MG63 (cell line): ENCODE data around the gene S100A10. TPM values are rescaled to one million over a fixed set of nuclear protein-coding genes. Genes with fewer than 3 reads are reported as not detected.

Experiments
- DNase-seq: peaks from one replicate; pipeline ENCODE4 v3.0.0-alpha.2; 2020
- H3K27me3 ChIP-seq: fragments of 250-450 bp; sonication (Bioruptor Pico); 2 replicates; pipeline ENCODE4 v1.5.1; 2020; ENCODE audit warnings: mild to moderate bottlenecking, moderate library complexity
- H3K36me3 ChIP-seq: fragments of 250-450 bp; sonication (Bioruptor Pico); 2 replicates; pipeline ENCODE4 v1.5.1; 2020; ENCODE audit warnings: mild to moderate bottlenecking, moderate library complexity
- H3K4me3 ChIP-seq: fragments of 250-450 bp; sonication (Bioruptor Pico); 2 replicates; pipeline ENCODE4 v1.5.1; 2020; ENCODE audit warnings: mild to moderate bottlenecking, moderate library complexity
- H3K9me3 ChIP-seq: fragments of 250-450 bp; sonication (Bioruptor Pico); 2 replicates; pipeline ENCODE4 v1.5.1; 2020; ENCODE audit warnings: mild to moderate bottlenecking, moderate library complexity
- total RNA-seq: library from RNA; depleted of rRNA; stranded (reverse); fragments of >200 nt; shearing (Covaris generic); gene quantifications from 2 replicates; pipeline ENCODE4 v1.2.3, GENCODE V29; 2014; ENCODE audit warnings: low replicate concordance; rRNA removed

S100A10 gene
- total RNA-seq, 1 experiment from 2014 or later, result 271 TPM

DNA sequence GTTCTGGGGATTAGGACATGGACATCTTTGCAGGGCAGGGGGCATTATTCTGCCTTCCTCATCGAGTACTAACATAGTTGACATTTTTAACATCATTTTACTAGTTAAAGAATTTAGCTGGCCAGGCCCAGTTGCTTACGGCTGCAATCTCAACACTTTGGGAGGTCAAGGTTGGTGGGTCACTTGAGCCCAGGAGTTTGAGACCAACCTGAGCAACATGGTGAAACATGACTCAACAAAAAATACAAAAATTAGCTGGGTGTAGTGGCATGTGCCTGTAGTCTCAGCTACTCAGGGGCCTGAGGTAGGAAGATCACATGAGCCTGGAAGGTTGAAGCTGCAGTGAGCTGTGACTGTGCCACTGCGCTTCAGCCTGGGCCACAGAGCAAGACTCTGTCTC lies 54.5 kb downstream of the S100A10 start:
- Histone ChIP-seq H3K9me3 (no peaks in the 10 kb centered on the region), H3K27me3 (no peaks in the 10 kb centered on the region)

DNA sequence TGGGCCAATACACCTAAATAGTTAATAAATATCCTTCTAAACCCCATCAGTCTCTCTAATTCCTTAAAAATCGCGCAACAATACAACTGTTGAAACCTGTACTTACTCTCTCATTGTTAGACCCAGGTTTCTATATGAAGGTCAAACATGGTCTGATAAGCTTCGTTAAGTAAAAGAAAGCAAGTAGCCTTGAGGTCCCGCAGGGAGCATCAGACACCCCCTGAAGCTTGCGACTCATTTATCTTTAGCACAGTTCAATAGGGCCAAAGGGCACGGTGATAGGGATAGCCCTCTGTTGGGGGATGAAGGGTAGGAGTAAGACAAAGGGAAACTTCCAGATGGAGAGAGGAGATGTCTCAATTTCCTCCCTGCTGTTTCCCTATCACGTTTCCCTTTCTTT lies 57.0 kb downstream of the S100A10 start:
- no peak for DNase-seq
- Histone ChIP-seq H3K36me3 (no peaks in the 10 kb centered on the region), H3K4me3 (no peak overlapping the region), H3K9me3 (no peaks in the 10 kb centered on the region), H3K27me3 (no peaks in the 10 kb centered on the region)

More for the DNA sequence above, 54.5 kb downstream of the S100A10 start:
- no peaks in the 10 kb centered on the region for H3K36me3 ChIP-seq
- no peak overlapping the region for H3K4me3 ChIP-seq
- no peak for DNase-seq

- DNase-seq, result no peak
- Histone ChIP-seq H3K36me3 (no peaks in the 10 kb centered on the region), H3K27me3 (no peaks in the 10 kb centered on the region), H3K4me3 (no peak overlapping the region), H3K9me3 (peaks cover 1% of the 10 kb centered on the region; the same call in 1 of the 2 replicates)
These were observed 57.6 kb downstream of the S100A10 start for GRCh38 chr1:151935894-151936602.

- no peak overlapping the region for H3K4me3 ChIP-seq
- no peaks in the 10 kb centered on the region for H3K27me3 ChIP-seq
- DNase-seq, result peak; percentile 28
- peaks cover 5% of the 10 kb centered on the region; the same call in 1 of the 2 replicates for H3K9me3 ChIP-seq
- no peaks in the 10 kb centered on the region for H3K36me3 ChIP-seq
These were observed 58.5 kb downstream of the S100A10 start for GRCh38 chr1:151935154-151935553.

- no peak overlapping the region for H3K4me3 ChIP-seq
- peak; percentile 23 for DNase-seq
- no peaks in the 10 kb centered on the region for H3K36me3 ChIP-seq
- H3K9me3 ChIP-seq, result peaks cover 5% of the 10 kb centered on the region; the same call in 1 of the 2 replicates
- no peaks in the 10 kb centered on the region for H3K27me3 ChIP-seq
These were observed 59.6 kb downstream of the S100A10 start for GRCh38 chr1:151934048-151934493.

Other genes with a start within 250 kb of the S100A10 start
- gene MRPL9, start 230.4 kb downstream of the S100A10 start, total RNA-seq, result 121 and 167 TPM in 2 replicates
- gene TDRKH, start 203.4 kb downstream of the S100A10 start, total RNA-seq, result 14.1 and 23.5 TPM in 2 replicates
- not detected in 2 replicates for gene LINGO4, start 188.4 kb downstream of the S100A10 start, total RNA-seq
- 0.63 TPM in 1 of 2 replicates, not detected in the other for gene RORC, start 162.1 kb downstream of the S100A10 start, total RNA-seq
- not detected in 2 replicates for gene C2CD4D, start 154.0 kb downstream of the S100A10 start, total RNA-seq
- gene THEM5, start 140.1 kb downstream of the S100A10 start, total RNA-seq, result not detected in 2 replicates
- gene THEM4, start 84.3 kb downstream of the S100A10 start, total RNA-seq, result 22.9 and 30.2 TPM in 2 replicates
- gene S100A11, start 43.1 kb upstream of the S100A10 start, total RNA-seq, result 347 and 507 TPM in 2 replicates
- gene TCHHL1, start 95.2 kb upstream of the S100A10 start, total RNA-seq, result not detected in 2 replicates
- gene TCHH, start 121.6 kb upstream of the S100A10 start, total RNA-seq, result 0.10 TPM in 1 of 2 replicates, not detected in the other
- not detected in 2 replicates for gene RPTN, start 165.4 kb upstream of the S100A10 start, total RNA-seq
- not detected in 2 replicates for gene HRNR, start 230.3 kb upstream of the S100A10 start, total RNA-seq